Spleen (tissue), 7 donors: ENCODE results near the gene ARNT2.

Experiments
- CTCF ChIP-seq, 11 experiments: fragments of 200-600 bp in 7 of 11; fragments of 450-650 bp in 4 of 11; sonication (generic) in 4 of 11; IDR thresholded peaks in 8 of 11; conservative IDR thresholded peaks in 3 of 11; 1 replicate in 7 of 11; 2 replicates in 4 of 11; pipeline versions ENCODE4 v1.4.0 to v1.8.0; 2016 to 2021; ENCODE audit warnings: antibody characterized with exemption in 11 of 11, inconsistent platforms in 4 of 11, mild to moderate bottlenecking in 1 of 11
- POLR2AphosphoS5 ChIP-seq, 3 donors: sonication (generic); formaldehyde crosslinking; IDR thresholded peaks; one replicate each; pipeline ENCODE4 v1.5.1; 2017; ENCODE audit warnings: antibody characterized with exemption in 3 of 3
- donor health status: DM: no; HTN: no; CAD: no; lungs with moderate emphysema.
- donor health status: DM: no; HTN: no; CAD: no.
- donor health status: DM: no; HTN: no; CAD: no.

- TF ChIP-seq CTCF (IDR thresholded peaks at IDR 0.05 in 8 of 11, conservative IDR thresholded peaks at IDR 0.05 in 3 of 11): no peak
- peak in 2 of 3 donors; percentile 62 to 70 for TF ChIP-seq POLR2AphosphoS5 (IDR thresholded peaks at IDR 0.05)
These were observed 231.8 kb downstream of the ARNT2 start for GRCh38 chr15:80635953-80636352.
